ENCODE results near the gene RNASE13.

DNA sequence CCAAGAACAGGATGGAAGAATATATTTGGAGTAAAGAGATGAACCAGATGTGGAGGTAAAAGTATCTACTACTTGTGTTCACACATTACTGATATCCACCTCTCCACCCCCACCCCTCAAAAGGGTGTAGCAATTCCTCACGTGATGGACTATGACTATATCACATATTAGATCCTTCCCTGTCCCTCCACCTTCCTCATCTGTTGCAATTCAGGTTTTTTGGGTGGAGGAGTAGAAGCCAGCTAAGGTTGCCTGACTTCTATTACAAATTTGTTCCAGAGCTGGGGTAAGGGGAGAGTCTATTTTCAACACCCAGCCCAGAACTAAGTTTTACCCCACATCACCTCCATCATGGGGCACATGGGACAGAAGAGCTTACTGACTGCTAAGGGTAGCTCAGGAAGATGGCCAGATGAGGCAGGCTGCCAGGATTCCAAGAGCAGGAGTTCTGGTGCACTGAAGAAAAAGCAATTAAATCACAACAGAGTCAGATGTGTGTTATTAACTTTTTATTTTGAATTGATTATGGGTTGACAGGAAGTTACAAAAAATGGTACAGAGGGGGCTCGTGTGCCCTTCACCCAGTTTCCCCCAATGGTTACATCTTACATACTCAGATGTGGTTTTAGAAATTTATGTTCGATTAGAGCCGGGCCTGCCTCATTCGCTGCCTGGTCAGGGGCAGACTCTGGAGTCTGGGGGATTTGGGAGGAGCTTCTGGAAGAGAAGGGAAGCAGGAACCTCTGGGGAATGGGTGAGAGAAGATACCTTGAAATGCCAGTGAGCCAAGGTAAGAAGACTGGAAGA, 2.1 kb downstream of the RNASE13 start:
- TF ChIP-seq POLR2A (IDR thresholded peaks at IDR 0.05; ENCODE audit: low read length): no peak
- no peak for TF ChIP-seq GATA1 (IDR thresholded peaks at IDR 0.05; ENCODE audit: low read depth, low read length)

Measured in erythroblast (primary cell).